ENCODE results near the gene DRD2. TPM values are rescaled to one million over a fixed set of nuclear protein-coding genes. Genes with fewer than 3 reads are reported as not detected.

The DRD2 gene
- total and polyA plus RNA-seq, 2 donors: 0.05 to 0.30 TPM

DNA sequence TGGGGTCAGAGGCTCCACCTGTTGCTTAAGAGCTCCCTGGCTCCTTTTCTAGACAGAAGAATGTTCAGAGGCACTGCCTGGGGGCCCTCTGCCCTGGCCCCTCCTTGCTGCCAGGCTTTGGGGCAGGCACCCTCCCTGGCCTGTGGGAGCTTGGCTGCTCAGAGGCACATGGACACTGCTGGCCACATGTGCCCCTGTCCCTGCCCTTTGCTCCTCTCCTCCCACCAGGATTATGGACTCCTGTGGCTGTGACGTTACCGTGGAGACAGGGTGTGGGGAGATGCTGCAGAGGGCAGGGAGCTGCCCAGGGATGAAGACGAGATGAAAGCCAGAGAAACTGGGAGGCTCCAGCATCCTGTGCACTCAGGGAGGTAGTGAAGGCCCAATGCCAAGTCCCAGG is 14.7 kb downstream of the DRD2 start:
- H3K9me3 ChIP-seq (ENCODE audit: control insufficient read depth in 2 of 2, insufficient read depth in 1 of 2, low read length in 1 of 2): no peaks in the 10 kb centered on the region
- no peak overlapping the region for H3K27ac ChIP-seq (ENCODE audit: low read depth in 1 of 2, low read length in 1 of 2)
- DNase-seq (ENCODE audit: low read depth in 6 of 9, low spot score in 9 of 9): no peak
- no peaks in the 10 kb centered on the region for H3K36me3 ChIP-seq (ENCODE audit: control insufficient read depth in 2 of 2, insufficient read depth in 2 of 2, low read length in 1 of 2)
- H3K27me3 ChIP-seq (ENCODE audit: control insufficient read depth in 2 of 2, insufficient read depth in 1 of 2, low read length in 1 of 2): peaks cover 0 to 12% of the 10 kb centered on the region in 2 donors
- no peak overlapping the region for H3K4me3 ChIP-seq (ENCODE audit: low read length in 2 of 2)
- no peaks in the 10 kb centered on the region for H3K4me1 ChIP-seq (ENCODE audit: control insufficient read depth in 2 of 2, insufficient read depth in 2 of 2, low read length in 2 of 2)
- WGBS: 83% methylated on average over 3 of the region's 3 CpGs

DNA sequence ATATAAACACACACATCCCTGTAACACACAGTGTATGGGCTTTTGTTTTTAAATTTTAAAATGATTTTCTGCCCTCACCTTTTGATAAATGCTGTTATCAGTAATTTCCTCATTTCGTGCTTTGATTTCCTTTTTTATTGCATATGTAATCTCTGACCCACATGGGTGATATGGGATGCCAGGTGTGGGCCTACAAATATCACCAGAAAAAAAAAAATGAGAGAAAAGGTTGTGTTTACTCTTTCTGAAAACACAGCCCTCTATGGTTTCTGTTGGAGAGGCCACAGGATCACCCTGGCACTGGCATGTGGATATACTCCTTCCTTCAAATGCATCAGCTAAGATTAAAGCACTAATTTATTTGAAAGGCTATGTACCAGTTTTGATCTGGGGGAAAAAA is 17.0 kb downstream of the DRD2 start:
- Histone ChIP-seq H3K36me3 (ENCODE audit: control insufficient read depth in 2 of 2, insufficient read depth in 2 of 2, low read length in 1 of 2) (no peaks in the 10 kb centered on the region), H3K4me1 (ENCODE audit: control insufficient read depth in 2 of 2, insufficient read depth in 2 of 2, low read length in 2 of 2) (no peaks in the 10 kb centered on the region), H3K4me3 (ENCODE audit: low read length in 2 of 2) (no peak overlapping the region), H3K27me3 (ENCODE audit: control insufficient read depth in 2 of 2, insufficient read depth in 1 of 2, low read length in 1 of 2) (peaks cover 0 to 12% of the 10 kb centered on the region in 2 donors), H3K27ac (ENCODE audit: low read depth in 1 of 2, low read length in 1 of 2) (no peak overlapping the region), H3K9me3 (ENCODE audit: control insufficient read depth in 2 of 2, insufficient read depth in 1 of 2, low read length in 1 of 2) (no peaks in the 10 kb centered on the region)
- no peak for DNase-seq (ENCODE audit: low read depth in 6 of 9, low spot score in 9 of 9)
- WGBS: 55% methylated on average over 1 of the region's 1 CpG

DNA sequence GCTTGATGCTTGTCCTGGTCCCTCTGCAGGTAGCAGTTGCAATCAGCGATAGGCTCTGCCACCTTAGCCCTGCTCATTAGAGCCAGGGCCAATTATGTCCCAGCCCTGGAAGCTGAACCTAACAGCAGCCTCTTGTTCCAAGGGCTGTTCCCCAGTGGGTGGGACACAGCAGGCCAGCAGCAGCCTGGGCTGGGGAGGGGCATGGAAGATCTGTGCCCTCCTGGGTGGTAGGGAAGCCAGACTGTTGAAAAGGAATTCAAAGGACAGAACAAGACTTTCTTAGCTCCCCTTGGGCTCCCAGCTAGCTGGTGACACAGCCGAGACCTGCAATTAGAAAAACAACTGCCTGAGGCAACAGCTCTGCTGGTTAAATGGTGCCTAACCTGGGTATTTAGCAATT is 17.4 kb downstream of the DRD2 start:
- Histone ChIP-seq H3K4me3 (ENCODE audit: low read length in 2 of 2) (no peak overlapping the region), H3K4me1 (ENCODE audit: control insufficient read depth in 2 of 2, insufficient read depth in 2 of 2, low read length in 2 of 2) (no peaks in the 10 kb centered on the region), H3K27me3 (ENCODE audit: control insufficient read depth in 2 of 2, insufficient read depth in 1 of 2, low read length in 1 of 2) (peaks cover 0 to 12% of the 10 kb centered on the region in 2 donors), H3K9me3 (ENCODE audit: control insufficient read depth in 2 of 2, insufficient read depth in 1 of 2, low read length in 1 of 2) (no peaks in the 10 kb centered on the region), H3K36me3 (ENCODE audit: control insufficient read depth in 2 of 2, insufficient read depth in 2 of 2, low read length in 1 of 2) (no peaks in the 10 kb centered on the region), H3K27ac (ENCODE audit: low read depth in 1 of 2, low read length in 1 of 2) (no peak overlapping the region)
- 46% methylated on average over 2 of the region's 2 CpGs for WGBS
- DNase-seq (ENCODE audit: low read depth in 6 of 9, low spot score in 9 of 9): no peak

DNA sequence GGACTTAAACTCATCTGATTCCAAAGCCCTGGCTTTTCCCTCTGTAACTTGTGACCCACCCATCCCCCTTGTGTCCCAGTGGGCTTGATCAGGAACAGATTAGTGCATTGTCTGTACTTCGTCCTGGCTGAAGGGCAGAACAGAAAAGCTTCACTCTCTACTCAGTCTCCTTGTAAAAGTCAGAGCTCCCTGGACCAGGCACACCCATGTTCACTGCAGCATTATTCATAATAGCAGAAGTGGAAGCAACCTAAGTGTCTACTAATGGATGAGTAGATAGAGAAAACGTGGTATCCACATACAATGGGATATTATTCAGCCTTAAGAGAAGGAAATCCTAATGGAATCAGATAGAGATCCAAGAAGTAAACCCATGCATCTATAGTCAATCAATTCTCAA is 20.7 kb downstream of the DRD2 start:
- Histone ChIP-seq H3K9me3 (ENCODE audit: control insufficient read depth in 2 of 2, insufficient read depth in 1 of 2, low read length in 1 of 2) (no peaks in the 10 kb centered on the region), H3K27me3 (ENCODE audit: control insufficient read depth in 2 of 2, insufficient read depth in 1 of 2, low read length in 1 of 2) (peaks cover 0 to 6% of the 10 kb centered on the region in 2 donors), H3K36me3 (ENCODE audit: control insufficient read depth in 2 of 2, insufficient read depth in 2 of 2, low read length in 1 of 2) (no peaks in the 10 kb centered on the region), H3K4me3 (ENCODE audit: low read length in 2 of 2) (no peak overlapping the region), H3K4me1 (ENCODE audit: control insufficient read depth in 2 of 2, insufficient read depth in 2 of 2, low read length in 2 of 2) (no peaks in the 10 kb centered on the region), H3K27ac (ENCODE audit: low read depth in 1 of 2, low read length in 1 of 2) (no peak overlapping the region)
- 68% methylated on average over 2 of the region's 2 CpGs for WGBS
- DNase-seq (ENCODE audit: low read depth in 6 of 9, low spot score in 9 of 9): no peak

DNA sequence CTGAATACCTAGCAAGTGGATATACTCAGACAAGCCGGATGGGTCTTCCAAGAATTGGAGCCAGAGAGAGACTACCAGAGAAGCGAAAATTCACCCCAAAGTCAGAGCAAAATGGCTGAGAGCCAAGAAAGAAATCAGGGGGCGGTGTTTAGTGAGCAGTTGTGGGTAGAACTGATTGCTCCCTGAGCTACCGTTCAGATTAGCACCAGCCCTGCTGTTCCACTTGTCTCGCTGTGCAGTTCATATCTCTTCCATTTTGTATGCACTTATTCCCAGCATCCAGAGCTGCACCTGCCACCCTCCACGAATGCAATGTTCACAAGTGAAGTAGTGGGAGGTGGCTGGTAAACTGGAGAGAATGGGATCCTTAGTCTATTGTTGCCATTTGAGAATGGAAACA is 25.5 kb downstream of the DRD2 start:
- Histone ChIP-seq H3K9me3 (ENCODE audit: control insufficient read depth in 2 of 2, insufficient read depth in 1 of 2, low read length in 1 of 2) (no peaks in the 10 kb centered on the region), H3K27me3 (ENCODE audit: control insufficient read depth in 2 of 2, insufficient read depth in 1 of 2, low read length in 1 of 2) (no peaks in the 10 kb centered on the region), H3K27ac (ENCODE audit: low read depth in 1 of 2, low read length in 1 of 2) (no peak overlapping the region), H3K4me3 (ENCODE audit: low read length in 2 of 2) (no peak overlapping the region), H3K36me3 (ENCODE audit: control insufficient read depth in 2 of 2, insufficient read depth in 2 of 2, low read length in 1 of 2) (no peaks in the 10 kb centered on the region), H3K4me1 (ENCODE audit: control insufficient read depth in 2 of 2, insufficient read depth in 2 of 2, low read length in 2 of 2) (no peaks in the 10 kb centered on the region)
- no peak for DNase-seq (ENCODE audit: low read depth in 6 of 9, low spot score in 9 of 9)
- WGBS: 94% methylated on average over 6 of the region's 6 CpGs

DNA sequence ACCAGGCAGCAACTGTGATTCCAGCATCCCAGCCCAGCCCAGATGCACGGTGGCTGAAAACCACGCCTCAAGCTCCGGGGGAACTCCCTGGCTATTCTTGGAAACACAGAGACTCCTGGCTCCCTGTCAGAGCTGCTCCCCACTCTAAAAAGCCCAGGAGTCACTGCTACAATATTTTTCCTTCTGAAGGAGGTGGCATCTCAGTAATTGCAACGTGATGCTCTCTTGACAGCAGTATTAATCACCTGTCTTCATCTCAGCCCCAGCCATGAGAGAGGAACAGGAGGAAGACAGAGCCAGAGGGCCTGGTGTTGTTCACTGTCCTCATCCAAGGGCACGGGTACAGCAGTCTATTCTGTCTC is 26.9 kb downstream of the DRD2 start:
- WGBS: 79% methylated on average over 5 of the region's 5 CpGs
- no peak for DNase-seq (ENCODE audit: low read depth in 6 of 9, low spot score in 9 of 9)

DNA sequence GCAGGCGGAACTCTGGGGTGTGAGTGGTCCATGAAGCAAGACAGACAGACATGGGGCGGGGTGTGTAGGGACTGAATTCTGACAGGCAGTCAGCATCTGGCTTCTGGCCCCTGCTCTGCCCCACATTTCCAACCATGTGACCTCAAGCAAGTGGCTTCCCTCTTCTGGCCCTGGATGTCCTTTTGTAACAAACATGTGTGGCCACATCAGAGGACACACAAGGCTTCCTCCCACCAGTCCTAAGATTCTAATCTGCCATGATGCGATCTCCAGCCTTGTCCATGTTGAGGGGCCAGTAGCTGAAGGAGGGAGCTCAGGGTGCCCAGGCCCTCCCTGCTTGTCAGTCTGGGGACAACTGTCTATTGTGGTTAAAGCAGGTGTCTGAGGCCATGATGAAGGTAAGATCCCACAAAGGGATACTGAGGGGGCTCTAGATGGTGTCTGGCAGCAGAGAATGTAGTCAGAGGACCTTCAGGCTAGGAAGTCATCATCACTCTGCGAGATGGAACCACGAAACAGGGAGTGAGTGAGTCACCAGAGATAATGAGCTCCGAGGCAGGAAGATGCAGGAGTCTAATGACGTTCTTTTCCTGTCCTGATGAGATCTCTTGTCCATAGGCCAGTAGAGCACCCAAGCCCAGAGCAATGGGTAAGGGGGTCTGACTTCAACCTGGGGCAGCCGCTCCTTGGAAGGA is 27.4 kb downstream of the DRD2 start:
- WGBS: 79% methylated on average over 8 of the region's 8 CpGs
- no peaks in the 10 kb centered on the region for H3K36me3 ChIP-seq (ENCODE audit: control insufficient read depth in 2 of 2, insufficient read depth in 2 of 2, low read length in 1 of 2)
- no peaks in the 10 kb centered on the region for H3K27me3 ChIP-seq (ENCODE audit: control insufficient read depth in 2 of 2, insufficient read depth in 1 of 2, low read length in 1 of 2)
- DNase-seq (ENCODE audit: low read depth in 6 of 9, low spot score in 9 of 9): no peak
- no peaks in the 10 kb centered on the region for H3K4me1 ChIP-seq (ENCODE audit: control insufficient read depth in 2 of 2, insufficient read depth in 2 of 2, low read length in 2 of 2)
- H3K9me3 ChIP-seq (ENCODE audit: control insufficient read depth in 2 of 2, insufficient read depth in 1 of 2, low read length in 1 of 2): no peaks in the 10 kb centered on the region
- no peak overlapping the region for H3K27ac ChIP-seq (ENCODE audit: low read depth in 1 of 2, low read length in 1 of 2)
- no peak overlapping the region for H3K4me3 ChIP-seq (ENCODE audit: low read length in 2 of 2)

More for the DNA sequence above, 26.9 kb downstream of the DRD2 start:
- Histone ChIP-seq H3K36me3 (ENCODE audit: control insufficient read depth in 2 of 2, insufficient read depth in 2 of 2, low read length in 1 of 2) (no peaks in the 10 kb centered on the region), H3K4me3 (ENCODE audit: low read length in 2 of 2) (no peak overlapping the region), H3K9me3 (ENCODE audit: control insufficient read depth in 2 of 2, insufficient read depth in 1 of 2, low read length in 1 of 2) (no peaks in the 10 kb centered on the region), H3K27ac (ENCODE audit: low read depth in 1 of 2, low read length in 1 of 2) (no peak overlapping the region), H3K4me1 (ENCODE audit: control insufficient read depth in 2 of 2, insufficient read depth in 2 of 2, low read length in 2 of 2) (no peaks in the 10 kb centered on the region), H3K27me3 (ENCODE audit: control insufficient read depth in 2 of 2, insufficient read depth in 1 of 2, low read length in 1 of 2) (no peaks in the 10 kb centered on the region)

DNA sequence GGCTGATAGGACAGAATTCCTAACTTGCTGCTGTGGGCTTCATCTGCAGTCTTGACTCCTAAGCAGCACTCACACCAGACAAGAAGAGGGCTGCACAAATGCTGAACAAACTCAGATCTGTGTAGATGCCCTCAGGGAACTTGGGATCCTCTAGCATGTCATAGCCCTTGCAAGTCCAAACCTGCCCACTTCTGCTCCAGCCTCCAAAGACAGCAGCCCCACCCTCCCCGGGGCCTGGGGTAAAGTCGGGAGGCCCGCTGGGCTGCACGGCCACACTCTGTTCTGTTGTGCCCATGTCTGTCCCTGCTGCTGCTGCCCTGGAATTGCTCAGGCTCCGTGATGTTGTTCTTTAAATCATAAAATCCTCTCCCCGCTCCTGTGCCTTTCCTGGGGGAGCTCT is 28.3 kb downstream of the DRD2 start:
- WGBS: 85% methylated on average over 6 of the region's 6 CpGs
- DNase-seq (ENCODE audit: low read depth in 6 of 9, low spot score in 9 of 9): no peak

DNA sequence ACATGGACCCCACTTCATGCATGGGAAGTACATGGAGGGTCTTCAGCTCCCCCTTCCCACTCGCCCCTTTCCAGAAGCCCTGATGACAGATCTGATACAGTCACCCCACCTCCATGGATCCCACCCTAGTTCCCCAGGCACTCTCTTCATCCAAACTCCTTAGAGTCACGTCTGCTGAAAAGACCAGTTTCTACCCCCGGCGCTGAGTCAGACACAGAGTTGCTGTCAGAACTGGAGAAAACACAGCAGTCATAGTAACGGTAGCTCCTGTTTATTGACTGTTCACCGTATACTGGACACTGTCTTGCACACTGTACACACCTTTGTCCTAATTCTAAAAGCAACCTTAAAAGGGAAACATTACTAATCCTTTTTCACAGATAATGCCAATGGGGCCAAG is 29.1 kb downstream of the DRD2 start:
- no peaks in the 10 kb centered on the region for H3K36me3 ChIP-seq (ENCODE audit: control insufficient read depth in 2 of 2, insufficient read depth in 2 of 2, low read length in 1 of 2)
- H3K27ac ChIP-seq (ENCODE audit: low read depth in 1 of 2, low read length in 1 of 2): no peak overlapping the region
- no peaks in the 10 kb centered on the region for H3K27me3 ChIP-seq (ENCODE audit: control insufficient read depth in 2 of 2, insufficient read depth in 1 of 2, low read length in 1 of 2)
- no peak overlapping the region for H3K4me3 ChIP-seq (ENCODE audit: low read length in 2 of 2)
- H3K4me1 ChIP-seq (ENCODE audit: control insufficient read depth in 2 of 2, insufficient read depth in 2 of 2, low read length in 2 of 2): no peaks in the 10 kb centered on the region
- WGBS: 86% methylated on average over 6 of the region's 6 CpGs
- H3K9me3 ChIP-seq (ENCODE audit: control insufficient read depth in 2 of 2, insufficient read depth in 1 of 2, low read length in 1 of 2): no peaks in the 10 kb centered on the region
- no peak for DNase-seq (ENCODE audit: low read depth in 6 of 9, low spot score in 9 of 9)

More for the DNA sequence above, 28.3 kb downstream of the DRD2 start:
- H3K27ac ChIP-seq (ENCODE audit: low read depth in 1 of 2, low read length in 1 of 2): no peak overlapping the region
- H3K9me3 ChIP-seq (ENCODE audit: control insufficient read depth in 2 of 2, insufficient read depth in 1 of 2, low read length in 1 of 2): no peaks in the 10 kb centered on the region
- H3K4me3 ChIP-seq (ENCODE audit: low read length in 2 of 2): no peak overlapping the region
- no peaks in the 10 kb centered on the region for H3K27me3 ChIP-seq (ENCODE audit: control insufficient read depth in 2 of 2, insufficient read depth in 1 of 2, low read length in 1 of 2)
- H3K4me1 ChIP-seq (ENCODE audit: control insufficient read depth in 2 of 2, insufficient read depth in 2 of 2, low read length in 2 of 2): no peaks in the 10 kb centered on the region
- no peaks in the 10 kb centered on the region for H3K36me3 ChIP-seq (ENCODE audit: control insufficient read depth in 2 of 2, insufficient read depth in 2 of 2, low read length in 1 of 2)

Data from thymus (tissue), 11 donors.